ENCODE results near the gene UNC80. TPM values are rescaled to one million over a fixed set of nuclear protein-coding genes. Genes with fewer than 3 reads are reported as not detected.

UNC80 gene
- total and polyA plus RNA-seq, 2 of the 13 experiments (the other 11 are each of a cell fraction or from before 2014, with no cell fraction given) = not detected

- peak; percentile 40; the same call in 1 of the 2 replicates for TF ChIP-seq ZBTB46 (CRISPR knock-in tag; IDR thresholded peaks at IDR 0.05; ENCODE audit: borderline replicate concordance)
- peak; percentile 77 for TF ChIP-seq ELF3 (CRISPR knock-in tag; IDR thresholded peaks at IDR 0.05)
- peak; percentile 40; the same call in 1 of the 2 replicates for TF ChIP-seq TARDBP (CRISPR knock-in tag; IDR thresholded peaks at IDR 0.05)
- peak; percentile 95 for TF ChIP-seq ZNF510 (CRISPR knock-in tag; IDR thresholded peaks at IDR 0.05; ENCODE audit: low read depth)
- peak; percentile 98 for TF ChIP-seq SALL1 (CRISPR knock-in tag; IDR thresholded peaks at IDR 0.05)
- TF ChIP-seq TEAD3 (CRISPR knock-in tag; optimal IDR thresholded peaks at IDR 0.05; ENCODE audit: borderline replicate concordance) = peak; percentile 67
- TF ChIP-seq THAP9 (CRISPR knock-in tag; IDR thresholded peaks at IDR 0.05; ENCODE audit: borderline replicate concordance) = peak; percentile 68; the same call in 1 of the 2 replicates
- peak; percentile 80; the same call in 1 of the 2 replicates for TF ChIP-seq ZNF724P (CRISPR knock-in tag; IDR thresholded peaks at IDR 0.05; ENCODE audit: borderline replicate concordance)
- TF ChIP-seq MEIS2 (CRISPR knock-in tag; IDR thresholded peaks at IDR 0.05) = peak; percentile 97
- peak; percentile 77 for TF ChIP-seq ZNF7 (CRISPR knock-in tag; IDR thresholded peaks at IDR 0.05)
- TF ChIP-seq POLR2AphosphoS2 (IDR thresholded peaks at IDR 0.05; ENCODE audit: low read depth, low read length) = no peak
- peak; percentile 72; the same call in 1 of the 2 replicates for TF ChIP-seq ZBTB21 (CRISPR knock-in tag; IDR thresholded peaks at IDR 0.05)
- TF ChIP-seq ZFP36 (IDR thresholded peaks at IDR 0.05; ENCODE audit: borderline replicate concordance, low read depth, low read length, partially characterized antibody) = no peak
- no peak for TF ChIP-seq MZF1 (CRISPR knock-in tag; IDR thresholded peaks at IDR 0.05; ENCODE audit: borderline replicate concordance)
- peak; percentile 97; the same call in 1 of the 2 replicates for TF ChIP-seq ZNF367 (CRISPR knock-in tag; IDR thresholded peaks at IDR 0.05; ENCODE audit: borderline replicate concordance)
- TF ChIP-seq AGO1 (IDR thresholded peaks at IDR 0.05; ENCODE audit: low read depth, low read length, poor library complexity, severe bottlenecking) = no peak
- peak; percentile 83; the same call in 1 of the 2 replicates for TF ChIP-seq ZC3H4 (CRISPR knock-in tag; IDR thresholded peaks at IDR 0.05; ENCODE audit: borderline replicate concordance)
- peak; percentile 99 for TF ChIP-seq ZNF883 (CRISPR knock-in tag; IDR thresholded peaks at IDR 0.05; ENCODE audit: not compliant biosample characterization)
- peak; percentile 53; the same call in 1 of the 2 replicates for TF ChIP-seq SOX5 (CRISPR knock-in tag; IDR thresholded peaks at IDR 0.05; ENCODE audit: borderline replicate concordance)
- peak; percentile 97 for TF ChIP-seq ZNF816 (CRISPR knock-in tag; IDR thresholded peaks at IDR 0.05; ENCODE audit: borderline replicate concordance)
- TF ChIP-seq ZNF496 (CRISPR knock-in tag; IDR thresholded peaks at IDR 0.05; ENCODE audit: insufficient replicate concordance) = no peak
- peak; percentile 97 for TF ChIP-seq ZNF232 (CRISPR knock-in tag; IDR thresholded peaks at IDR 0.05; ENCODE audit: borderline replicate concordance)
Observed at GRCh38 chr2:209771474-209772289, at the start of gene UNC80 (continued).
